Stimulated activated CD4-positive, alpha-beta T cell treated with anti-CD3 and anti-CD28 coated beads, Interleukin-1b, Interleukin-23, amount 100 ng/mL, for 48 hours (primary cell): ENCODE results near the gene ZDHHC20.
A peak's percentile ranks its signal among the peaks of the same experiment; 100 is the strongest.

Experiments used
- DNase-seq: peaks from one replicate; pipeline ENCODE4 v3.0.0-alpha.2; 2020

ZDHHC20 gene

GRCh38 chr13:21458813-21459701 is at the start of gene ZDHHC20:
Gene ZDHHC20 (minus strand): TSS chr13:21459303. CDS start chr13:21459171, 132 bp downstream.
- peak; percentile 84 for DNase-seq

- DNase-seq, result no peak
Measured at GRCh38 chr13:21504379-21504778, 45.3 kb upstream of the ZDHHC20 start.

GRCh38 chr13:21501686-21502085 is 42.6 kb upstream of the ZDHHC20 start:
- DNase-seq, result no peak

- DNase-seq, result no peak
Measured at GRCh38 chr13:21486322-21486721, 27.2 kb upstream of the ZDHHC20 start.

- no peak for DNase-seq
Measured at GRCh38 chr13:21483748-21484147, 24.6 kb upstream of the ZDHHC20 start.

GRCh38 chr13:21481359-21481758 is 22.3 kb upstream of the ZDHHC20 start:
- no peak for DNase-seq

GRCh38 chr13:21478881-21479808 is 20.0 kb upstream of the ZDHHC20 start:
- DNase-seq, result no peak

- DNase-seq, result peak; percentile 83
Measured at GRCh38 chr13:21476893-21477472, 17.9 kb upstream of the ZDHHC20 start.

GRCh38 chr13:21475115-21475514 is 16.0 kb upstream of the ZDHHC20 start:
- no peak for DNase-seq

GRCh38 chr13:21470785-21471184 is 11.7 kb upstream of the ZDHHC20 start:
- no peak for DNase-seq

GRCh38 chr13:21466527-21466926 is 7.4 kb upstream of the ZDHHC20 start:
- DNase-seq, result no peak

- no peak for DNase-seq
Measured at GRCh38 chr13:21465710-21466160, 6.6 kb upstream of the ZDHHC20 start.

GRCh38 chr13:21463424-21463823 is 4.3 kb upstream of the ZDHHC20 start:
- DNase-seq, result no peak

GRCh38 chr13:21461131-21461530 is 2.0 kb upstream of the ZDHHC20 start:
- DNase-seq, result no peak

- peak; percentile 58 for DNase-seq
Measured at GRCh38 chr13:21458451-21458812, 671 bp downstream of the ZDHHC20 start.

GRCh38 chr13:21453387-21454081 is 5.6 kb downstream of the ZDHHC20 start:
- no peak for DNase-seq

GRCh38 chr13:21450936-21451335 is 8.2 kb downstream of the ZDHHC20 start:
- DNase-seq, result no peak

GRCh38 chr13:21446656-21447055 is 12.4 kb downstream of the ZDHHC20 start:
- no peak for DNase-seq

GRCh38 chr13:21445759-21446158 is 13.3 kb downstream of the ZDHHC20 start:
- no peak for DNase-seq

- DNase-seq, result no peak
Measured at GRCh38 chr13:21443171-21443570, 15.9 kb downstream of the ZDHHC20 start.

- no peak for DNase-seq
Measured at GRCh38 chr13:21436582-21436981, 22.5 kb downstream of the ZDHHC20 start.

- DNase-seq, result peak; percentile 38
Measured at GRCh38 chr13:21435687-21436151, 23.4 kb downstream of the ZDHHC20 start.
